Epithelial cell of proximal tubule (primary cell): ENCODE results near the gene LIPG. TPM values are rescaled to one million over a fixed set of nuclear protein-coding genes. Genes with fewer than 3 reads are reported as not detected.

Experiments
- DNase-seq: peaks from one replicate; pipeline ENCODE4 v3.0.0-alpha.2; 2011; ENCODE audit warnings: low read depth
- H3K4me3 ChIP-seq: 2 replicates; pipeline ENCODE4 v1.5.1; 2011; ENCODE audit warnings: low read depth, mild to moderate bottlenecking, low read length
- CTCF ChIP-seq: conservative IDR thresholded peaks from 2 replicates; pipeline ENCODE4 v1.5.1; 2012; ENCODE audit warnings: low read depth, mild to moderate bottlenecking, low read length
- total RNA-seq: library from RNA; depleted of rRNA; stranded (reverse); fragments of >200 nt; gene quantifications from 2 replicates; pipeline ENCODE4 v1.2.3, GENCODE V29; 2015

LIPG gene
- total RNA-seq, 1 donor from 2014 or later: 117 TPM

DNA sequence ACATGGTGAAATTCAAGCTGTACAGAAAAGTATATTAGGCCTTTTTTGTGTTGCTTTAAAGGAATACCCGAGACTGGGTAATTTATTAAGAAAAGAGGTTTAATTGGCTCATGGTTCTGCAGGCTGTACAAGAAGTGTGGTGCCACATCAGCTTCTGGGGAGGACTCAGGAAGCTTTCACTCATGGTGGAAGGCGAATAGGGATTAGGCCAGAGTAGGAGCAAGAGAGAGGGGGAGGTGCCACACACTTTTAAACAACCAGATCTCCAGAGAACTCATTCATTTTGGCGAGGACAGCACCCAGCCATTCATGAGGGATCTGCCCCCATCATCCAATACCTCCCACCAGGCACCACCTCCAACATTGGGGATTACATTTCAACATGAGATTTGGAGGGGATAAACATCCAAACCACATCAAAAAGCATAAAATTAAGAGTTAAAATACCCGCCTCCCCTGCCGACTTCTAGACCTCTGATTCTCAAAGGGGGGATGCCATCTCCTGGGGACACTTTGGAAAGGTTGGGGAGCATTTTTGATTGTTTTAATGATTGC, 15.1 kb upstream of the LIPG start:
- TF ChIP-seq CTCF: no peak
- no peak overlapping the region for H3K4me3 ChIP-seq
- DNase-seq: no peak

DNA sequence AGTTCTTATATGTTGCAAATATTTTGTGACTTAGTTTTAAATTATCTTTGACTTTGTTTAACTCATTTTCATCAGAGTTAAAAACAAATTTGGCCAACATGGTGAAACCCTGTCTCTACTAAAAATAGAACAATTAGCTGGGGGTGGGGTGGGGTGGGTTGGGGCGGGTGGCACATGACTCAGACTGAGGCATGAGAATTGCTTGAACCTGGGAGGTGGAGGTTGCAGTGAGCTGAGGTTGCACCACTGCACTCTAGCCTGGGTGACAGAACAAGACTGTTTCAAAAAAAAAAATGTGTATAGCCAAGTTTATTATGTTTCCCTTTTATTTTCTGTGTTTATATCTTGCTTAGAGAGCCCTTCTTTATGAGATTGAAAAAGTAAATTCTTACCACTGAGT, 14.2 kb upstream of the LIPG start:
- no peak for TF ChIP-seq CTCF
- no peak for DNase-seq
- H3K4me3 ChIP-seq: no peak overlapping the region

DNA sequence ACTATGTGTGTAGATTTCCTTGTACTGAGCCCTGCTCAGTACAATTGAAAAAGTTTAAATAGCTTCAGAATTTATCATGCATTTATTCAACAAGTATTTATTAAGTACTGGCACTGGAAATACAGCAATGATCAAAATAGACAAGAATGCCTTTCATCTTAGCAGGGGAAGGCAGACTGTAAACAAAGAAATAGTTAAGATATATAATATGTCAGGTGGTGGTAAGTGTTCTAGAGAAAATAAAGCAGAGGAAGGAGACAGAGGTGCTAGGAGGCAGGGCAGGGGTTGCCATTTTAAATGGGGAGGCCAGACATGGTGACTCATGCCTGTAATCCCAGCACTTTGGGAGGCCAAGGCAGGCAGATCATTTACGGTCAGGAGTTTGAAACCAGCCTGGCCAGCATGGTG, 13.6 kb upstream of the LIPG start:
- no peak overlapping the region for H3K4me3 ChIP-seq
- DNase-seq: no peak
- TF ChIP-seq CTCF: no peak

GRCh38 chr18:49550621-49551339, 11.1 kb upstream of the LIPG start:
- no peak for TF ChIP-seq CTCF
- no peak overlapping the region for H3K4me3 ChIP-seq
- DNase-seq: no peak

GRCh38 chr18:49553003-49553402, 8.9 kb upstream of the LIPG start:
- no peak for TF ChIP-seq CTCF
- H3K4me3 ChIP-seq: no peak overlapping the region
- DNase-seq: no peak

GRCh38 chr18:49555641-49556040, 6.2 kb upstream of the LIPG start:
- H3K4me3 ChIP-seq: no peak overlapping the region
- no peak for TF ChIP-seq CTCF
- DNase-seq: no peak

- DNase-seq: no peak
- no peak for TF ChIP-seq CTCF
- no peak overlapping the region for H3K4me3 ChIP-seq
Measured at GRCh38 chr18:49558356-49558755, 3.5 kb upstream of the LIPG start.
